Mesendoderm (in vitro differentiated cells): Measurements from ENCODE around the gene HPD. TPM values are rescaled to one million over a fixed set of nuclear protein-coding genes. Genes with fewer than 3 reads are reported as not detected.
"Not testable (repeated sequence)": the region's sequence is repeated elsewhere in the genome, so short reads cannot be mapped to it uniquely, and the experiment has no call there.

ENCODE experiments used
- DNase-seq: peaks from one replicate; pipeline ENCODE4 v3.0.0; 2013
- H2AK5ac ChIP-seq: 2 replicates; pipeline ENCODE4 v1.6.1; 2013; ENCODE audit warnings: low read length, inconsistent platforms
- H2BK120ac ChIP-seq: 2 replicates; pipeline ENCODE4 v1.6.1; 2013; ENCODE audit warnings: low read depth, mild to moderate bottlenecking, low read length, moderate library complexity, mixed read lengths
- H2BK15ac ChIP-seq: replicated peaks from 2 replicates; pipeline ENCODE4 v1.6.1; 2013; ENCODE audit warnings: low read depth, mild to moderate bottlenecking, moderate library complexity
- H2BK5ac ChIP-seq: 2 replicates; pipeline ENCODE4 v1.6.1; 2013; ENCODE audit warnings: low read length, inconsistent platforms
- H3K18ac ChIP-seq: 2 replicates; pipeline ENCODE4 v1.6.1; 2013; ENCODE audit warnings: mild to moderate bottlenecking, low read length, mixed read lengths
- H3K23ac ChIP-seq: one replicate; pipeline ENCODE4 v1.6.1; 2013; ENCODE audit warnings: low read length
- H3K27ac ChIP-seq: 2 replicates; pipeline ENCODE4 v1.5.1; 2013; ENCODE audit warnings: low read depth, mild to moderate bottlenecking, inconsistent platforms, low read length, moderate library complexity
- H3K27me3 ChIP-seq: 2 replicates; pipeline ENCODE4 v1.6.1; 2013; ENCODE audit warnings: low read length, control low read depth, mild to moderate bottlenecking, inconsistent platforms; ENCODE audit not compliant: insufficient read depth, poor library complexity
- H3K36me3 ChIP-seq: 2 replicates; pipeline ENCODE4 v1.6.1; 2013; ENCODE audit warnings: low read length, inconsistent platforms; ENCODE audit not compliant: control insufficient read depth, insufficient read depth
- H3K4ac ChIP-seq: one replicate; pipeline ENCODE4 v1.6.1; 2013; ENCODE audit warnings: low read depth, mild to moderate bottlenecking, low read length, moderate library complexity
- H3K4me1 ChIP-seq: 2 replicates; pipeline ENCODE4 v1.6.1; 2013; ENCODE audit warnings: low read depth, low read length, inconsistent platforms; ENCODE audit not compliant: control insufficient read depth
- H3K4me2 ChIP-seq: 2 replicates; pipeline ENCODE4 v1.6.1; 2013; ENCODE audit warnings: low read length
- H3K4me3 ChIP-seq: 2 replicates; pipeline ENCODE4 v1.5.1; 2013; ENCODE audit warnings: mild to moderate bottlenecking, low read length
- H3K56ac ChIP-seq: one replicate; pipeline ENCODE4 v1.6.1; 2013; ENCODE audit warnings: low read length
- H3K79me1 ChIP-seq: 2 replicates; pipeline ENCODE4 v1.6.1; 2013; ENCODE audit warnings: low read length, inconsistent platforms
- H3K79me2 ChIP-seq: 2 replicates; pipeline ENCODE4 v1.6.1; 2013; ENCODE audit warnings: mild to moderate bottlenecking, low read length; ENCODE audit not compliant: control insufficient read depth, insufficient read depth
- H3K9ac ChIP-seq: 2 replicates; pipeline ENCODE4 v1.6.1; 2013; ENCODE audit warnings: low read length, inconsistent platforms
- H4K5ac ChIP-seq: one replicate; pipeline ENCODE4 v1.6.1; 2013; ENCODE audit warnings: low read length
- H4K8ac ChIP-seq: one replicate; pipeline ENCODE4 v1.6.1; 2013; ENCODE audit warnings: low read depth, mild to moderate bottlenecking, control low read depth, low read length, moderate library complexity
- WGBS: extraction: QIAGEN DNeasy Blood & Tissue Kit; methylation state at CpG from one replicate; pipeline ENCODE4 v1.1.7; 2013; ENCODE audit warnings: low lambda C conversion rate, missing lambda C conversion rate; ENCODE audit not compliant: insufficient coverage; ENCODE audit errors: extremely low coverage; 5-methylcytosine and 5-hydroxymethylcytosine counted together
- small RNA-seq: library from polyadenylated mRNA; stranded (forward); fragments of <200 nt; extraction: miRNeasy Mini kit (QIAGEN cat#:217004); gene quantifications from one replicate; pipeline ENCODE3, GENCODE V24; 2013; ENCODE audit not compliant: insufficient read depth

HPD gene

DNA sequence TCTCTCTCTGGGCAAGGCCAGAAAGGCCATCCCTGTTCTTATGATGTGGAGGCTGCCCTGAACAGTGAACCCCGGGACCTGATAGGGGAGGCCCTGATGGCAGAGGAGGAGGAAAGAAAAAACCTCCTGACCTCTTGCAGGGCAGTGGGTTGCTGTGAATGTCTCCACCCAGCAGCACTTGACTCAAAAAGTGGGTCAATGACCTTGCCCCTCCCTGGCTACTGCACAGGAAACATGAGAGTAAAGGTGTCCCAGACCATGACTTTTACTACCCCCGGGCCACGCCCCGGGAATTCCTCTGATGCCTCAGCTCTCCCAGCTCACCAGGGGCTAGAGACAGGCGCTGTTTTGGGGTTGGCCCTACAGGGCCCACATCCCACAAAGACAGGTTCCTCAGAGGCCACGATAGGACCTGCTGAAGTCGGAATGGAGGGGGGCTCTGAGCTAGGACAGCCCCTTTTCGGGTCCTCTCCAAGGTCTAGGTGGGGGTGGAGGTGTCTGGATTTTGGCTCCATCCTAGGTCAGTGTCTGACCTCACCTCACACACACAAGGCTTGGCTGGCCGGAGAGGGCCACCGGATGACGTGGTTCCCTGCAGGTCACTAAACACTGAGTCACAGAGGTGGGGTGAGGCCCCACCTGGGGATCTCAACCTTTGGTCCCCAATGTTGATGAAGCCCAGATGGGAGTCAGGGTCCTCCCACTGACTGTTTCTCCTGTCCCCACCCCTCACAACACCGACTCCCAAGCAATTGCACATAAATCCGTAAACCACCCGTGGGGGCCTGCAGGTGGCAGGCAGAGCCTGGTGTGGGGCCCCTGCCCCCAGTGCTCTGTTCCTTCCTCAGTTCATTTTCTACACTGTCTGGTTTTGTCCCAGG, 66.7 kb downstream of the HPD start:
- H3K27ac ChIP-seq = no peak overlapping the region
- no peak overlapping the region for H4K8ac ChIP-seq
- no peak overlapping the region for H2AK5ac ChIP-seq
- H3K27me3 ChIP-seq = no peaks in the 10 kb centered on the region
- H3K4ac ChIP-seq = no peak overlapping the region
- H3K79me2 ChIP-seq = peaks cover 5% of the 10 kb centered on the region
- no peak overlapping the region for H3K18ac ChIP-seq
- H2BK120ac ChIP-seq = no peak overlapping the region
- H2BK15ac ChIP-seq = no peak overlapping the region
- no peak overlapping the region for H2BK5ac ChIP-seq
- no peak overlapping the region for H3K23ac ChIP-seq
- H4K5ac ChIP-seq = no peak overlapping the region
- H3K4me2 ChIP-seq = no peak overlapping the region
- H3K56ac ChIP-seq = peak overlapping the region; percentile 15
- no peak for DNase-seq
- H3K36me3 ChIP-seq = no peaks in the 10 kb centered on the region
- no peak overlapping the region for H3K4me3 ChIP-seq
- peaks cover 5% of the 10 kb centered on the region for H3K4me1 ChIP-seq
- H3K79me1 ChIP-seq = peaks cover 7% of the 10 kb centered on the region
- H3K9ac ChIP-seq = peak overlapping the region; percentile 75
- WGBS = no CpG with 5 or more reads among the region's 14 CpGs

DNA sequence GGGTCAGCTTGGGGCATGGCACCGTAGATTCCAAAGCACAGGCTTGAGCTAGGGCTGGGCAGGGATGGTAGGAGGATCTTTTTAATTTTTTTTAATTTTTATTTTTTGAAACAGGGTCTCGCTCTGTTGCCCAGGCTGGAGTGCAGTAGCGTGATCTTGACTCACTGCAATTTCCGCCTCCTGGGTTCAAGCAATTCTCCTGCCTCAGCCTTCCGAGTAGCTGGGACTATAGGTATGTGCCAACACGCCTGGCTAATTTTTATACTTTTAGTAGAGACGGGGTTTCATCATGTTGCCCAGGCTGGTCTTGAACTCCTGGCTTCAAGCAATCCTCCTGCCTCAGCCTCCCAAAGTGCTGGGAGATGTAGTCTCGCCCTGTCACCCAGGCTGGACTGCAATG, 67.9 kb downstream of the HPD start:
- H3K79me2 ChIP-seq, H3K56ac ChIP-seq, H3K4me2 ChIP-seq, H3K18ac ChIP-seq, H3K4me1 ChIP-seq, H3K79me1 ChIP-seq, DNase-seq, H3K27ac ChIP-seq, H3K36me3 ChIP-seq, H2BK120ac ChIP-seq, H2BK5ac ChIP-seq, H2BK15ac ChIP-seq, H2AK5ac ChIP-seq, H3K27me3 ChIP-seq, H3K9ac ChIP-seq, H3K4me3 ChIP-seq, H3K4ac ChIP-seq, H4K5ac ChIP-seq, H3K23ac ChIP-seq, H4K8ac ChIP-seq: not testable (repeated sequence)
- WGBS = no CpG with 5 or more reads among the region's 8 CpGs

DNA sequence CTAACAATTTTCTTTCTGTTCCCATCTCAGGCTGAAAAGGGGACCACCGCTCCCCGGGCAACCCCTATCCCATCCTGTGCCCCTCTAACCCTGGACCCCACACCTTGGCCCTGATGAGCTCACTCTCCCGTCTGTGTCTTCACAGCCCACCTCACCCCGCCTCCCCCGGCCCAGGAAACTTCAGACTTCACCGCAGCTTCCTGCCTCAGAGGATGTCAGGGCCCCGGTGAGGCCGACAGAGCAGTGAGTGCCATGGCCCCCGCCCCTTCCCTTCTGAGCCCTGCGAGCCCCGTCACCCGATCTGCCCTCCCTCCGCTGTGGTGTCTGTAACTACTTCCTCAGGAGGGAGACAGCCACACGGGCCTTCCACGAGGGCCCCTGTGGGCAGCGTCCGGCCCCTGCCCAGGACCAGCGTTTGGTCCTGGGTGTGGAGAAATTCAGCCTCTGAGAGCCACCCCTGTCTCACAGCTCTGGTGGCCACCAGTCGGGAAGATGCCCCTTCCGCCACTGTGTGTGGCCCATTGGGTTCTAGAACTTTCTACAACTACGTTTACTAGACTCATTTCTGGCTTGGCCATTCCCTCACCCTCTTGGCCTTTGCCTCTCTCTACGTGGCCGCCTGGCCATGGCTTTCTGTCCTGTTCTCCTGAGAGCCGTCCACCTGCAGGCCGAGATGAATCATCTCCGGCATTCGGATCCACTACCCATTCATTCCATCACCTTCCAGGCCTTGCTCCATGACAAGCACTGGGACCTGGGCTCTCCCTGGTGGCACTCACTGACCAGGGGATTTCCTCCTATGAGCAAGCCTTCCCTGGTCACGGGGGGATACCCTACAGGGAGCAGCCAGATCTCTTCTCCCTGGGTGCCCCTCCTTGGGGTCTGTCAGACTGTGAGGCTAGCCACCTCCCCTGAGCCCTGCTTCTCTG, 68.6 kb downstream of the HPD start:
- no CpG with 5 or more reads among the region's 28 CpGs for WGBS
- Histone ChIP-seq H3K18ac (no peak overlapping the region), H3K9ac (no peak overlapping the region), H3K27ac (no peak overlapping the region), H2BK5ac (no peak overlapping the region), H4K5ac (no peak overlapping the region), H2BK120ac (no peak overlapping the region), H3K4me1 (peaks cover 5% of the 10 kb centered on the region), H3K4me2 (no peak overlapping the region), H2BK15ac (no peak overlapping the region), H3K27me3 (no peaks in the 10 kb centered on the region), H3K4ac (no peak overlapping the region), H3K4me3 (no peak overlapping the region), H4K8ac (no peak overlapping the region), H3K56ac (peak overlapping the region; percentile 5), H3K79me2 (no peaks in the 10 kb centered on the region), H3K36me3 (no peaks in the 10 kb centered on the region), H3K79me1 (peaks cover 3% of the 10 kb centered on the region), H2AK5ac (no peak overlapping the region), H3K23ac (no peak overlapping the region)
- DNase-seq = peak; percentile 47

Small RNAs within 50 kb of the gene (small RNA-seq; reads per million reads assigned to genes)
- gene AC069503.3 (not detected), gene RF00017 (not detected), gene RNU7-170P (not detected)
